HepG2 (cell line): ENCODE results near the gene ZNF669. TPM values are rescaled to one million over a fixed set of nuclear protein-coding genes. Genes with fewer than 3 reads are reported as not detected.

ENCODE experiments used
- AGO2 ChIP-seq: fragments of 200-400 bp; formaldehyde crosslinking; optimal IDR thresholded peaks from 2 replicates; pipeline ENCODE3; 2017; ENCODE audit warnings: mild to moderate bottlenecking, low read depth, low read length, moderate library complexity
- ATF7-NPFF ChIP-seq: sonication (generic); formaldehyde crosslinking; IDR thresholded peaks from 2 replicates; pipeline ENCODE4 v1.8.1; 2023; ENCODE audit warnings: mild to moderate bottlenecking, low read depth, missing genetic modification reagents, moderate library complexity
- BCL6 ChIP-seq: IDR thresholded peaks from 2 replicates; pipeline ENCODE4 v1.6.1; 2016; ENCODE audit warnings: missing genetic modification reagents, missing compliant biosample characterization
- ISL2 ChIP-seq: sonication (generic); formaldehyde crosslinking; IDR thresholded peaks from 2 replicates; pipeline ENCODE4 v1.5.0; 2020; ENCODE audit warnings: missing genetic modification reagents
- KLF16 ChIP-seq, 2 experiments: sonication (generic) in 1 of 2; formaldehyde crosslinking in 1 of 2; IDR thresholded peaks; 2 replicates each; pipeline versions ENCODE4 v1.6.1 to v1.8.0; 2016 to 2023; ENCODE audit warnings: missing genetic modification reagents in 2 of 2, missing compliant biosample characterization in 1 of 2
- MLLT10 ChIP-seq: sonication (generic); formaldehyde crosslinking; IDR thresholded peaks from 2 replicates; pipeline ENCODE4 v1.4.0; 2020; ENCODE audit warnings: missing genetic modification reagents
- NFYB ChIP-seq: sonication (generic); formaldehyde crosslinking; IDR thresholded peaks from 2 replicates; pipeline ENCODE4 v1.4.0; 2020; ENCODE audit warnings: missing genetic modification reagents
- ZNF343 ChIP-seq: sonication (generic); formaldehyde crosslinking; IDR thresholded peaks from 2 replicates; pipeline ENCODE4 v1.4.0; 2020; ENCODE audit warnings: mild to moderate bottlenecking, missing genetic modification reagents
- ZNF430 ChIP-seq: sonication (generic); formaldehyde crosslinking; IDR thresholded peaks from 2 replicates; pipeline ENCODE4 v1.9.0; 2021; ENCODE audit warnings: mild to moderate bottlenecking, missing genetic modification reagents
- polyA plus RNA-seq, 8 experiments: library from polyadenylated mRNA; depleted of rRNA in 3 of 8; stranded (reverse) in 7 of 8; unstranded in 1 of 8; fragments of >200 nt; fragmentation: Illumina TruSeq in 4 of 8; extraction: Trizol in 4 of 8; gene quantifications; 2 replicates each; pipeline versions ENCODE4 v1.2.1 to v1.2.3, GENCODE V29; 2011 to 2016; ENCODE audit warnings: low read depth in 4 of 8, missing spikeins in 1 of 8, mixed read lengths in 1 of 8; ENCODE audit not compliant: insufficient read depth in 1 of 8
- total RNA-seq, 5 experiments: library from RNA; depleted of rRNA; stranded (reverse); fragments of >200 nt; fragmentation: Illumina TruSeq; extraction: Trizol; gene quantifications; 2 replicates each; pipeline ENCODE4 v1.2.3, GENCODE V29; 2016; ENCODE audit warnings: low read depth in 1 of 5
- TF ChIP-seq, protein P1 (sequence below): IDR thresholded peaks from 2 replicates; pipeline ENCODE4 v1.6.1; 2016; ENCODE audit warnings: low read depth, control low read depth
- TF ChIP-seq, protein P2 (sequence below): IDR thresholded peaks from 2 replicates; pipeline ENCODE4 v1.6.1; 2018; ENCODE audit warnings: missing genetic modification reagents, mild to moderate bottlenecking, missing compliant biosample characterization
- TF ChIP-seq, protein P3 (sequence below): sonication (generic); formaldehyde crosslinking; IDR thresholded peaks from 2 replicates; pipeline ENCODE4 v1.4.0; 2020; ENCODE audit warnings: missing genetic modification reagents

Gene ZNF669
- total and polyA plus RNA-seq, 2 of the 13 experiments (the other 11 are each of a cell fraction or from before 2014, with no cell fraction given) = 3.1 to 14.6 TPM

DNA sequence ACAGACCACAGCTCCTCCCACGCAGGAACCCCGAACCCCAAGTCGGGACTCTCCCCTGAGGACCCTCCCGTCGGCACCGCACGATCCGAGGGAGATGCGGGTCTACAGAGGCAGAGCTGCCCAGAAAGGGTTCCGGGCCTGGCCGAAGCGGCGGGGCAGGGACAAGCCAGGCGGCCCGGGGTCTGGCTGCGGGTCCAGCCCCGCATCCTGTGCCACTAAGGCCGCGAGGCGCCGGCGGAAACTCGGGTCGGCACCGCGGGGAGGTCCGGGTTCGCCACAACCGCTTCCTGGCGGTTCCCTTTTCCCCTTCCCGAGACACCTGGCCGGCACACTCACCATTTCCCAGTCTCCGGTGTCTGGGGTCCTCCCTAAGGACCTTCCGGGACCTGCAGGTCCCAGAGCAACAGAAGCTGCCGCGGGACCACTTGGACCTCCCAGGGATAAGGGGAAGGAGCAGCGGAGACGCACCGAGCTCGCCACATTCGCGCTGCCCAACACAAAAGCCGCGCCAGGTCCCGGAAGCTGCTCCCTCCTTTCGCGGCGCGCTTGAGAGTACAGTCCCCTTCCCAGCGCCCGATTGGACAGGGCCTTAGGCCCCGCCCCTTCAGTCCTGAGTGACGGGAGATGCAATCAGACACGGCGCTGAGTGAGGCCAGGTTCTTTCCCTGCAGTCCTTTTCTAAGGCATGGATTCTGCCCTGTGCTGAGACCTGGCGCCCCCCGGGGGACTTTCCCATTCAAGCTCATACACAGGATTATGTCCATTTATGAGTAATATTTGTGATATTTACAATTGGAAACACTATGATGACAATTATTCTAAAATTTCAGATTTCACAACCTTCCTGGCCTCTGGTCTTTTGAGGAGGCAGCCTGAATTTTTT is 25.7 kb downstream of the ZNF669 start, which contains the start of gene ZNF670 (continued):
- TF ChIP-seq, protein P1, sequence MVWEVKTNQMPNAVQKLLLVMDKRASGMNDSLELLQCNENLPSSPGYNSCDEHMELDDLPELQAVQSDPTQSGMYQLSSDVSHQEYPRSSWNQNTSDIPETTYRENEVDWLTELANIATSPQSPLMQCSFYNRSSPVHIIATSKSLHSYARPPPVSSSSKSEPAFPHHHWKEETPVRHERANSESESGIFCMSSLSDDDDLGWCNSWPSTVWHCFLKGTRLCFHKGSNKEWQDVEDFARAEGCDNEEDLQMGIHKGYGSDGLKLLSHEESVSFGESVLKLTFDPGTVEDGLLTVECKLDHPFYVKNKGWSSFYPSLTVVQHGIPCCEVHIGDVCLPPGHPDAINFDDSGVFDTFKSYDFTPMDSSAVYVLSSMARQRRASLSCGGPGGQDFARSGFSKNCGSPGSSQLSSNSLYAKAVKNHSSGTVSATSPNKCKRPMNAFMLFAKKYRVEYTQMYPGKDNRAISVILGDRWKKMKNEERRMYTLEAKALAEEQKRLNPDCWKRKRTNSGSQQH (CRISPR knock-in tag) = no peak
- peak; percentile 12; the same call in 1 of the 2 replicates for TF ChIP-seq ISL2 (CRISPR knock-in tag)
- 0 out of 2 replicates have a peak, but pooled peaks have one; percentile 54 for TF ChIP-seq ATF7-NPFF (CRISPR knock-in tag)
- TF ChIP-seq, protein P2, sequence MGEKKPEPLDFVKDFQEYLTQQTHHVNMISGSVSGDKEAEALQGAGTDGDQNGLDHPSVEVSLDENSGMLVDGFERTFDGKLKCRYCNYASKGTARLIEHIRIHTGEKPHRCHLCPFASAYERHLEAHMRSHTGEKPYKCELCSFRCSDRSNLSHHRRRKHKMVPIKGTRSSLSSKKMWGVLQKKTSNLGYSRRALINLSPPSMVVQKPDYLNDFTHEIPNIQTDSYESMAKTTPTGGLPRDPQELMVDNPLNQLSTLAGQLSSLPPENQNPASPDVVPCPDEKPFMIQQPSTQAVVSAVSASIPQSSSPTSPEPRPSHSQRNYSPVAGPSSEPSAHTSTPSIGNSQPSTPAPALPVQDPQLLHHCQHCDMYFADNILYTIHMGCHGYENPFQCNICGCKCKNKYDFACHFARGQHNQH (CRISPR knock-in tag) = peak; percentile 45; the same call in 1 of the 2 replicates
- TF ChIP-seq, protein P3, sequence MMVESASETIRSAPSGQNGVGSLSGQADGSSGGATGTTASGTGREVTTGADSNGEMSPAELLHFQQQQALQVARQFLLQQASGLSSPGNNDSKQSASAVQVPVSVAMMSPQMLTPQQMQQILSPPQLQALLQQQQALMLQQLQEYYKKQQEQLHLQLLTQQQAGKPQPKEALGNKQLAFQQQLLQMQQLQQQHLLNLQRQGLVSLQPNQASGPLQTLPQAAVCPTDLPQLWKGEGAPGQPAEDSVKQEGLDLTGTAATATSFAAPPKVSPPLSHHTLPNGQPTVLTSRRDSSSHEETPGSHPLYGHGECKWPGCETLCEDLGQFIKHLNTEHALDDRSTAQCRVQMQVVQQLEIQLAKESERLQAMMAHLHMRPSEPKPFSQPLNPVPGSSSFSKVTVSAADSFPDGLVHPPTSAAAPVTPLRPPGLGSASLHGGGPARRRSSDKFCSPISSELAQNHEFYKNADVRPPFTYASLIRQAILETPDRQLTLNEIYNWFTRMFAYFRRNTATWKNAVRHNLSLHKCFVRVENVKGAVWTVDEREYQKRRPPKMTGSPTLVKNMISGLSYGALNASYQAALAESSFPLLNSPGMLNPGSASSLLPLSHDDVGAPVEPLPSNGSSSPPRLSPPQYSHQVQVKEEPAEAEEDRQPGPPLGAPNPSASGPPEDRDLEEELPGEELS (CRISPR knock-in tag) = 0 out of 2 replicates have a peak, but pooled peaks have one; percentile 19
- TF ChIP-seq NFYB (CRISPR knock-in tag) = peak; percentile 67
- no peak for TF ChIP-seq MLLT10
- peak; percentile 74 for TF ChIP-seq AGO2
- peak; percentile 47 for TF ChIP-seq BCL6 (CRISPR knock-in tag)
- TF ChIP-seq KLF16 (CRISPR knock-in tag; IDR thresholded peaks at IDR 0.05) = 0 out of 4 replicates have a peak, but pooled peaks of 1 of the 2 experiments have one; percentile 45
- peak; percentile 31; the same call in 1 of the 2 replicates for TF ChIP-seq ZNF430
- TF ChIP-seq ZNF343 (CRISPR knock-in tag) = 0 out of 2 replicates have a peak, but pooled peaks have one; percentile 29
